HCT116 (cell line): Measurements from ENCODE around the gene NKTR. TPM values are rescaled to one million over a fixed set of nuclear protein-coding genes. Genes with fewer than 3 reads are reported as not detected.
A peak's percentile ranks its signal among the peaks of the same experiment; 100 is the strongest.

ENCODE experiments used
- ATAC-seq: fragments of 200-7000 bp; cut with Tn5 transposase; 2 replicates; pipeline ENCODE4 v1.9.1; 2020; ENCODE audit warnings: mild to moderate bottlenecking, moderate library complexity
- BruUV-seq: library from RNA; stranded (reverse); fragments of 400-500 nt; replicated peaks from 2 replicates; lab custom pipeline; 2021; lab: Mats Ljungman, UMichigan
- CTCF ChIA-PET: fragments of 300-600 bp; sonication (Branson Sonifier 250); formaldehyde crosslinking; loops from one replicate; lab custom pipeline; 2021; ENCODE audit warnings: antibody characterized with exemption; lab: Charles Lee
- POLR2A ChIA-PET: fragments of 300-600, 350-600 bp; sonication (Branson Sonifier 250); formaldehyde crosslinking; loops from one replicate; lab custom pipeline; 2021; ENCODE audit warnings: antibody characterized with exemption; lab: Charles Lee
- RAD21 ChIA-PET, 2 experiments: fragments of 300-600 bp; sonication (Branson Sonifier 250); formaldehyde crosslinking; loops; one replicate each; lab custom pipeline; 2023; ENCODE audit warnings: low total read pairs in 2 of 2; ENCODE audit not compliant: uncharacterized antibody in 2 of 2, unreplicated experiment in 2 of 2, low non-redundant PET in 1 of 2; lab: Charles Lee
- DNase-seq: peaks from one replicate; pipeline ENCODE4 v3.0.0-alpha.2; 2010; ENCODE audit warnings: low read depth, low spot score
- H2AFZ ChIP-seq: fragments of 200-600 bp; shearing (Covaris generic), sonication (generic); 2 replicates; pipeline ENCODE4 v1.6.1; 2017; ENCODE audit warnings: low read depth, mixed run types, mixed read lengths, antibody characterized with exemption, low read length; ENCODE audit not compliant: poor library complexity, severe bottlenecking
- H3K27ac ChIP-seq: 2 replicates; pipeline ENCODE4 v1.5.1; 2012; ENCODE audit warnings: low read depth, low read length
- H3K27me3 ChIP-seq: fragments of 200-600 bp; sonication (generic); 2 replicates; pipeline ENCODE4 v1.6.1; 2016; ENCODE audit warnings: mixed run types, low read length, mixed read lengths; ENCODE audit not compliant: insufficient read depth
- H3K36me3 ChIP-seq, 2 experiments: fragments of 200-500 bp in 1 of 2; fragments of 200-600 bp in 1 of 2; sonication (Bioruptor generic) in 1 of 2; sonication (generic) in 1 of 2; 2 replicates each; pipeline versions ENCODE4 v1.5.1 to v1.6.1; 2014 to 2016; ENCODE audit warnings: low read length in 2 of 2, inconsistent platforms in 1 of 2, mixed read lengths in 1 of 2, mixed run types in 1 of 2; ENCODE audit not compliant: insufficient read depth in 2 of 2, control insufficient read depth in 1 of 2
- H3K4me1 ChIP-seq, 2 experiments: fragments of 200-600 bp in 1 of 2; sonication (generic) in 1 of 2; 2 replicates each; pipeline versions ENCODE4 v1.5.1 to v1.6.1; 2012 to 2017; ENCODE audit warnings: low read length in 2 of 2, inconsistent platforms in 1 of 2, mild to moderate bottlenecking in 1 of 2, mixed read lengths in 1 of 2, mixed run types in 1 of 2, moderate library complexity in 1 of 2; ENCODE audit not compliant: insufficient read depth in 2 of 2, control insufficient read depth in 1 of 2
- H3K4me2 ChIP-seq: fragments of 200-600 bp; sonication (generic); 2 replicates; pipeline ENCODE4 v1.6.1; 2017; ENCODE audit warnings: mixed run types, low read length, mixed read lengths
- H3K4me3 ChIP-seq, 2 experiments: fragments of 200-600 bp in 1 of 2; sonication (generic) in 1 of 2; replicated peaks in 1 of 2; 2 replicates each; pipeline ENCODE4 v1.5.1; 2011 to 2016; ENCODE audit warnings: low read length in 2 of 2, control low read depth in 1 of 2, low read depth in 1 of 2, mild to moderate bottlenecking in 1 of 2, mixed read lengths in 1 of 2, mixed run types in 1 of 2
- H3K79me2 ChIP-seq: fragments of 200-600 bp; sonication (generic); 2 replicates; pipeline ENCODE4 v1.6.1; 2017; ENCODE audit warnings: mild to moderate bottlenecking, mixed run types, low read length, moderate library complexity, mixed read lengths; ENCODE audit not compliant: insufficient read depth
- H3K9ac ChIP-seq: fragments of 200-600 bp; sonication (generic); 2 replicates; pipeline ENCODE4 v1.6.1; 2016; ENCODE audit warnings: low read length, mixed read lengths
- H3K9me2 ChIP-seq: fragments of 200-600 bp; sonication (generic), shearing (Covaris generic); 2 replicates; pipeline ENCODE4 v1.6.1; 2017; ENCODE audit warnings: mixed run types, mild to moderate bottlenecking, moderate library complexity; ENCODE audit not compliant: insufficient read depth
- H3K9me3 ChIP-seq, 2 experiments: fragments of 200-500 bp in 1 of 2; fragments of 200-600 bp in 1 of 2; sonication (Bioruptor generic) in 1 of 2; sonication (generic) in 1 of 2; 2 replicates each; pipeline ENCODE4 v1.6.1; 2014 to 2017; ENCODE audit warnings: low read length in 2 of 2, mixed read lengths in 2 of 2, inconsistent platforms in 1 of 2, low read depth in 1 of 2, mild to moderate bottlenecking in 1 of 2, mixed run types in 1 of 2, moderate library complexity in 1 of 2; ENCODE audit not compliant: control insufficient read depth in 1 of 2, insufficient read depth in 1 of 2
- H4K20me1 ChIP-seq: fragments of 200-600 bp; sonication (generic), shearing (Covaris generic); 2 replicates; pipeline ENCODE4 v1.6.1; 2017; ENCODE audit warnings: mixed run types, mild to moderate bottlenecking, moderate library complexity; ENCODE audit not compliant: insufficient read depth
- CBX3 ChIP-seq: IDR thresholded peaks from 2 replicates; pipeline ENCODE4 v1.6.1; 2012; ENCODE audit warnings: low read depth
- CEBPB ChIP-seq: IDR thresholded peaks from 2 replicates; pipeline ENCODE4 v1.6.1; 2012; ENCODE audit warnings: low read depth
- CTCF ChIP-seq, 3 experiments: fragments of 200-600 bp in 1 of 3; sonication (generic) in 1 of 3; IDR thresholded peaks in 2 of 3; conservative IDR thresholded peaks in 1 of 3; 2 replicates each; pipeline ENCODE4 v1.5.1; 2012 to 2017; ENCODE audit warnings: low read depth in 2 of 3, low read length in 2 of 3, antibody characterized with exemption in 1 of 3, borderline replicate concordance in 1 of 3, control low read depth in 1 of 3, mild to moderate bottlenecking in 1 of 3, mixed read lengths in 1 of 3, mixed run types in 1 of 3, moderate library complexity in 1 of 3; ENCODE audit not compliant: insufficient read depth in 1 of 3
- EGR1 ChIP-seq: IDR thresholded peaks from 2 replicates; pipeline ENCODE4 v1.6.1; 2012; ENCODE audit warnings: low read depth
- ELF1 ChIP-seq: IDR thresholded peaks from 2 replicates; pipeline ENCODE4 v1.6.1; 2012; ENCODE audit warnings: low read depth, borderline replicate concordance
- EZH2 ChIP-seq: fragments of 200-600 bp; sonication (generic); IDR thresholded peaks from 2 replicates; pipeline ENCODE4 v1.6.1; 2017; ENCODE audit warnings: antibody characterized with exemption, mixed run types
- EZH2phosphoT487 ChIP-seq: fragments of 200-600 bp; IDR thresholded peaks from 2 replicates; pipeline ENCODE4 v1.6.1; 2018; ENCODE audit warnings: antibody characterized with exemption, borderline replicate concordance
- FOSL1 ChIP-seq: IDR thresholded peaks from 2 replicates; pipeline ENCODE4 v1.6.1; 2012; ENCODE audit warnings: low read depth
- JUND ChIP-seq: IDR thresholded peaks from 2 replicates; pipeline ENCODE4 v1.6.1; 2012
- POLR2A ChIP-seq: IDR thresholded peaks from 2 replicates; pipeline ENCODE4 v1.7.0; 2011; ENCODE audit warnings: borderline replicate concordance; ENCODE audit not compliant: insufficient read depth, insufficient read length; ENCODE audit errors: extremely low read depth
- RAD21 ChIP-seq: IDR thresholded peaks from 2 replicates; pipeline ENCODE4 v1.6.1; 2012; ENCODE audit warnings: low read depth, mild to moderate bottlenecking
- REST ChIP-seq: IDR thresholded peaks from 2 replicates; pipeline ENCODE4 v1.6.1; 2012; ENCODE audit warnings: low read depth
- SIN3A ChIP-seq: IDR thresholded peaks from 2 replicates; pipeline ENCODE4 v1.6.1; 2012; ENCODE audit warnings: low read depth
- SP1 ChIP-seq: IDR thresholded peaks from 2 replicates; pipeline ENCODE4 v1.6.1; 2012; ENCODE audit warnings: low read depth
- SRF ChIP-seq: IDR thresholded peaks from 2 replicates; pipeline ENCODE4 v1.6.1; 2012; ENCODE audit warnings: low read depth
- TCF7L2 ChIP-seq: IDR thresholded peaks from 2 replicates; pipeline ENCODE4 v1.7.0; 2011; ENCODE audit warnings: borderline replicate concordance, inconsistent platforms; ENCODE audit not compliant: insufficient read depth, insufficient read length; ENCODE audit errors: extremely low read depth
- YY1 ChIP-seq: IDR thresholded peaks from 2 replicates; pipeline ENCODE4 v1.6.1; 2011; ENCODE audit warnings: low read length, low read depth, moderate library complexity, mild to moderate bottlenecking; ENCODE audit not compliant: insufficient replicate concordance; ENCODE audit errors: extremely low read depth
- ZBTB33 ChIP-seq: IDR thresholded peaks from 2 replicates; pipeline ENCODE4 v1.6.1; 2011; ENCODE audit warnings: mild to moderate bottlenecking, low read length, moderate library complexity; ENCODE audit not compliant: insufficient replicate concordance; ENCODE audit errors: extremely low read depth
- intact Hi-C: fragments of 100-400 bp; cut with micrococcal nuclease; formaldehyde crosslinking; loops from 2 replicates; pipeline ENCODE4 v1.10.0; 2022
- total RNA-seq: library from RNA; stranded (reverse); gene quantifications from one replicate; pipeline ENCODE4 v1.2.1, GENCODE V29; 2021; ENCODE audit not compliant: unreplicated experiment
- TF ChIP-seq, protein P1 (sequence below): IDR thresholded peaks from 2 replicates; pipeline ENCODE4 v1.6.1; 2012

NKTR gene
- total RNA-seq, 1 experiment from 2014 or later = 59.7 TPM

- Histone ChIP-seq H3K4me3 (peak overlapping the region; percentile 75 to 86), H3K4me2 (peak overlapping the region; percentile 99), H4K20me1 (no peaks in the 10 kb centered on the region), H3K79me2 (peaks cover 16% of the 10 kb centered on the region; the same call in 1 of the 2 replicates), H3K4me1 (peaks cover 42 to 63% of the 10 kb centered on the region in 2 experiments), H2AFZ (no peak overlapping the region), H3K36me3 (no peaks in the 10 kb centered on the region; a peak in 1 of 4 replicates), H3K9ac (peak overlapping the region; percentile 86), H3K9me2 (no peaks in the 10 kb centered on the region), H3K27me3 (no peaks in the 10 kb centered on the region), H3K27ac (peak overlapping the region; percentile 84), H3K9me3 (no peaks in the 10 kb centered on the region)
- POLR2A ChIA-PET = no interaction called here
- BruUV-seq = no TSS peak
- CTCF ChIA-PET = no interaction called here
- DNase-seq (no peak), ATAC-seq (peak; percentile 17)
- RAD21 ChIA-PET = no interaction called here
- intact Hi-C loops = loop anchor here (5.0 kb wide), 2 partner anchors 52 to 88 kb away; partner anchors contain the start of gene NKTR
- TF ChIP-seq EGR1 = no peak
- TF ChIP-seq ELF1 = no peak
- TF ChIP-seq, protein P1, sequence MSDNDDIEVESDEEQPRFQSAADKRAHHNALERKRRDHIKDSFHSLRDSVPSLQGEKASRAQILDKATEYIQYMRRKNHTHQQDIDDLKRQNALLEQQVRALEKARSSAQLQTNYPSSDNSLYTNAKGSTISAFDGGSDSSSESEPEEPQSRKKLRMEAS = no peak
- TF ChIP-seq CBX3 = no peak
- no peak for TF ChIP-seq FOSL1
- TF ChIP-seq CTCF (IDR thresholded peaks at IDR 0.05 in 2 of 3, conservative IDR thresholded peaks at IDR 0.05 in 1 of 3; ENCODE audit: borderline replicate concordance in 1 of 3, insufficient read depth in 1 of 3, low read depth in 2 of 3, low read length in 2 of 3) = 0 out of 6 replicates have a peak, but pooled peaks of 1 of the 3 experiments have one; percentile 18
- no peak for TF ChIP-seq POLR2A
- TF ChIP-seq YY1 = peak; percentile 32
- TF ChIP-seq TCF7L2 = no peak
- TF ChIP-seq REST = no peak
- no peak for TF ChIP-seq ZBTB33
- no peak for TF ChIP-seq SRF
- no peak for TF ChIP-seq RAD21
- TF ChIP-seq EZH2phosphoT487 = no peak
- no peak for TF ChIP-seq SP1
- TF ChIP-seq SIN3A = no peak
- TF ChIP-seq CEBPB = no peak
- no peak for TF ChIP-seq EZH2
- no peak for TF ChIP-seq JUND
Measured at GRCh38 chr3:42654331-42655201, 54.1 kb downstream of the NKTR start.
